GM12892 (cell line): ENCODE measurements around the gene CDC42BPG.

Source experiments
- DNase-seq: peaks from one replicate; pipeline ENCODE4 v3.0.0; 2011; ENCODE audit not compliant: insufficient read length
- FAIRE-seq: peaks from 2 replicates; lab custom pipeline; 2011; peaks lifted over from hg19 to GRCh38; lab: Jason Lieb, UNC
- POLR2A ChIP-seq: IDR thresholded peaks from 2 replicates; pipeline ENCODE4 v1.6.1; 2011; ENCODE audit warnings: low read depth, low read length, control low read depth
- POLR2AphosphoS5 ChIP-seq: IDR thresholded peaks from 2 replicates; pipeline ENCODE4 v1.6.1; 2011; ENCODE audit warnings: low read depth, low read length, control low read depth
- TAF1 ChIP-seq: IDR thresholded peaks from 2 replicates; pipeline ENCODE4 v1.6.1; 2011; ENCODE audit warnings: low read depth, mild to moderate bottlenecking, control low read depth, low read length, borderline replicate concordance

CDC42BPG gene

DNA sequence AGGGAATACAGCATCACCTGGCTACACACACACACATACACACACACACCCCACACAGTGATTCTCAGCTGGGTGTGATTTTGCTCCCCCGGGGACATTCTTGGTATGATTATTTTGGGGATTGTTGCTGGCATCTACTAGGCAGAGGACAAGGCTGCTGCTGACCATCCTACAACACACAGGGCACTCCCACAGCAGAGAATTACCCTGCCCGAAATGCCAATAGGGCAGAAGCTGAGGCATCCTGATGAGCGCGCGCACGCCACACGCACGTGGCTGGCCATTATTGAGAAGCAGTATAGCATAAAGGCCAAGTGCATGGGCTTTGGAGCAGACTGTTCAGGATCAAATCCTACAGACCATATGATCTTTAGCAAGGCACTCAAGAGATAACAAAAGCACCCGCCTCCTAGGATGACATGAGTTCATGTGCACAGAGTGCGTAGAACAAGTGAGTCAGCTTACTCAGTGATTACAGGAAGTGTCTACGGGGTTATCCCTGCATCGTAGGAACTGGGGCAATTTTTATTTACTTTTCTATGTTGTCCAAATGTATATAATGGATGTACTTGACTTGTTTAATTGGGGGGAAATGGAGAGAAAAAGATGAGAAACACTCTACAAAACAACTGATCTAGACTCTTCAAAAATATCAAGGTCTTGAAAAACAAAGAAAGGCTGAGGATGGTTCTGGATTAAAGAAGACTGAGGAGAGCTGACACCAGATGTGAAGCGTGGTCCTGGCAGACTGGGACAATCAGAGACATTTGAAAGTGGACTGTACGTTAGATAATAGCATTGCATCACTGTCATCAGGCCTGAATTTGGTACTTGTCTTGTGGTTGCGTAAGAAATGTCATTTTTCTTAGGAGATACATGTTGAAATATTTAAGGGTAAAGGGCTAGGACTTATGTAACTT lies 41.2 kb upstream of the CDC42BPG start:
- DNase-seq (no peak), FAIRE-seq (no peak)
- no peak for TF ChIP-seq POLR2AphosphoS5
- no peak for TF ChIP-seq TAF1
- TF ChIP-seq POLR2A, result no peak

DNA sequence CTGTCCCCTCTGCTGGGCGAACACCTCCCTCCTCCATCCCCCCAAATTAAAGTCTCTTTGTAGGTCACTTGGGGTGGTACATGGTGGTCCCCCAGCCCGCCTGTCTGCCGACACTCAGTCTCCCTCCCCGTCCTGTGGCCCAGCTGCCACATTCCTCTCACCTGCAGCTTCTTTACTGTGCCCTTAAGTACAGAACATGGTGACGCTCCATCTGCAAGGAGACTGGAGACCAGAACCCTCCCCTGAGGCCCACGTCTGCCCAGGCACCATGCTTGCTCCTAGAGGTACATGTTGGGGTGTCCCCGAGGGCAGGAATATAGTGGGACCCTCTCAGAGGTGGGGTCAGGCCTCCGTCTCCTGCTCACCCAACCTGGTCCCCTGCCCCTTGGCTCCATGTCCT lies 39.6 kb upstream of the CDC42BPG start:
- FAIRE-seq (no peak), DNase-seq (no peak)
- TF ChIP-seq POLR2A (no peak), POLR2AphosphoS5 (no peak), TAF1 (no peak)

- FAIRE-seq, result no peak
- TF ChIP-seq POLR2AphosphoS5 (no peak), TAF1 (no peak), POLR2A (no peak)
- DNase-seq, result no peak
These were observed 39.1 kb upstream of the CDC42BPG start for GRCh38 chr11:64883575-64883974.

GRCh38 chr11:64882243-64882642 lies 37.8 kb upstream of the CDC42BPG start:
- FAIRE-seq (no peak), DNase-seq (no peak)
- TF ChIP-seq TAF1 (no peak), POLR2AphosphoS5 (no peak), POLR2A (no peak)

- FAIRE-seq (peak; percentile 14), DNase-seq (no peak)
- TF ChIP-seq TAF1 (no peak), POLR2AphosphoS5 (no peak), POLR2A (no peak)
These were observed 37.0 kb upstream of the CDC42BPG start for GRCh38 chr11:64881476-64881875.

DNA sequence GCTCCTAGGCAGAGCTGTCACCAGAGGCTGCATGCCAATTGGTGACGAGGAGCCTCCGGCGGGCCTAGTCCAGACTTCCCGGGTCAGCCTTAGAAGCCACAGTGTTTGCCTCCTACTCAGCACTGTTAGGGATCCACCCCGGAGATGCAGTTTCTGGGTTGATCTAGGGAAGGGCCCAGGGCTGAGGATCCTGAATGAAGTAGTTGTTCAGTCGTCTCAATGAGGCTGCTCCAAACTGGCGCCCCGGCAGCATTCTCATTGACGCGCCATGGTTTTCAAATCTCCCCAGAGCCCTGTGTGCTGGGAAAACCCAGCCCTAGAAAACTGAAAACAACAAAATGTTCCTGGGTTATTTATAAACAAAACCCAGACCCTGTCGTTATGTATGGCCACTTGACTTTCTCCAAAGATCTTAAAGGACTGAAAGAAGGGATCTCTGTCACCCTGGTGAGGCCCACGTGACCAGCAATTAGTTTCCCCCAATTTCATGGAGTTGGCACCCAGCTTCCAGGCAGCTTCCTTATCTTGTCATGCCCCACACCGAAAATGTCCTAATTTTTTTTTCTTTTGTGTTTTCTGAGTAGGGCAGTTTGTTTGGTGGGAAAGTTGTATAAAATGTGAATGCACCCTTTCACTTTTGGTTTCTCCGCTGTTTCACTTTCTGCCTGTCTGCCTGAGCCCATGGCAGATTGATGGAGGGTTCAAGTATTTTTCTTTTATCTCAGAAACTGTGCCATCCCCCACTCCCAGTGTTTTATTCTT lies 36.0 kb upstream of the CDC42BPG start:
- DNase-seq (no peak), FAIRE-seq (peak; percentile 80)
- TF ChIP-seq POLR2AphosphoS5, result no peak
- TF ChIP-seq POLR2A, result no peak
- TF ChIP-seq TAF1, result no peak

DNA sequence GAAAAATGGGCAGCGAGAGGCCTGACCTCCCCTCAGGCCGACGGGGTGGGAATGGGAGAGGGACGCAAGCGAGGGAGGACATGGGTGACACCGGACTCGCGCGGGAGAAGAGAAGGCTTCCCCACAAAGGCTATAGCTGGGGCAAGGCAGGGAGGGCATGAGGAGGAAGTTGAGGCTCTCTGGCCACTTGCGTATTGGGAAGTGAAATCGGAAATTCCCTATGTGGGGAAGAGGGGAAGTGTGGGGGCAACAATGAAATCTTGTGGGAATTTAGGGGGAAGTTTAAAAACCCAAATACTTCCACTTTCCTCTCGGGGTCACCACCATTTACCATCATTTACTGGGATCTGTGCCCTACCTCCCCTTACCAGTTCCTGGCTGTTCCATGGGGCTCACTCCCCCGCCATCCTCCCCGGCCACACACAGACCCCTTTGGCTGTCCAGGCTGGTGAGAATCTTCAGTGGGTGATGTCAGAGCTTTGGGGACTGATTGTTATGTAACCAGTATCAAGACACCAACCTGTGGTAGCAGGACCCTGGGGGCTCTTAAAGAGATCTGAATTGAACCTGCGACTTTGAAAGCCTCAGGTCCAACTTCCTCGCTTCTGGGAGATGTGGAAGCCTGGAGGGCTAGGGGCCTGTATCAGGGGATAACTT lies 34.9 kb upstream of the CDC42BPG start:
- TF ChIP-seq TAF1, result 0 out of 2 replicates have a peak, but pooled peaks have one; percentile 8
- TF ChIP-seq POLR2AphosphoS5, result peak; percentile 53
- TF ChIP-seq POLR2A, result no peak
- FAIRE-seq, result peak; percentile 9
- no peak for DNase-seq

- peak; percentile 98 for DNase-seq
- FAIRE-seq, result peak; percentile 100
- peak; percentile 99 for TF ChIP-seq TAF1
- TF ChIP-seq POLR2A, result peak; percentile 100
- peak; percentile 99 for TF ChIP-seq POLR2AphosphoS5
These were observed 34.2 kb upstream of the CDC42BPG start, which contains the start of gene EHD1 for GRCh38 chr11:64878494-64879243. TSS of gene EHD1 (minus strand) at chr11:64878621. CDS start at chr11:64878464, 157 bp downstream.

- FAIRE-seq (no peak), DNase-seq (no peak)
- no peak for TF ChIP-seq POLR2AphosphoS5
- no peak for TF ChIP-seq POLR2A
- TF ChIP-seq TAF1, result no peak
These were observed 33.7 kb upstream of the CDC42BPG start for GRCh38 chr11:64878223-64878493.

DNA sequence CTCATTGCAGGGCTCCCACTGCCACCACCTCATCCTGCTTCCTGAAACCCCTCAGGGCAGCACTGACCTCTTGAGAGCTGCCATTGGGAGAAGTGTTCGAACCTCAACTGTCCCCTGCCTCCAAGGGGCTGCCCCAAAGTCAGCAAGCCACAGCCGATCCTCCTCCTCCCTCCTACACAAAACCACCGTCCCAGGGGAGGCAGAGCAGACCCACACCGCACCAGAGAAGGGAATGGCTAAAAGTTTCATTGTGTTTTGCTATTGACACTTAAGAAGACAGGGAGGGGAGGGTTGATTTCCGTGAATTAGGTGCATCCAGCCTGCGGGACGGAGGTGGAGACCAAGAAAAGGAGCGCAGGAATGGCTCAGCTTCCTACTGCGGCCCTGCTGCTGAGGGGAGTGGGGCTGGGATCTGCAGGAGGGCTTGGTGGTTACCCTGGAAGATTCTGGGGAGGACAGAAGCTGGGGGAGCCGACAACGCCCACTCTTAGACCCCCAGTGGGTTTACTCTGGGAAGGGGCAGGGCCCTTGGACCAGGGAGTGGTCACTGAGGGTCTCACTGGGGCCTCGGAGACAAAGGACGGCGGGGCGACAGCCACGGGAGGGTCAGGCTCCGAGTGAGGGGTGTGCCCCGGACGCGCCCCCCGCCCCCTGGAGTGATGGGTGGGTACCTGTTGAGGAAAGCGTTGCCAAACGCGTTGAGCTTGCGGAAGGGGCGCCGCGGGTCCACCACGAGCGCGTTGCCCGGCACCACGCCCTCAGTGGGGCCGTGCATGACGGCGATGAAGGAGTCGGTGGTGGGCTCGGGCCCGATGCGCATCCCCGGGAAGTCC lies 33.2 kb upstream of the CDC42BPG start:
- no peak for DNase-seq
- TF ChIP-seq POLR2AphosphoS5 (no peak), POLR2A (peak; percentile 40)
- peak; percentile 89 for FAIRE-seq
